ENCODE measurements around the gene KCNQ1. TPM values are rescaled to one million over a fixed set of nuclear protein-coding genes. Genes with fewer than 3 reads are reported as not detected.

The KCNQ1 gene
- total RNA-seq, 1 experiment from 2014 or later, result 2.5 TPM

GRCh38 chr11:2649400-2649799 lies 204.6 kb downstream of the KCNQ1 start (continued):
- TF ChIP-seq GABPB1 (CRISPR knock-in tag; IDR thresholded peaks at IDR 0.05), result no peak
- TF ChIP-seq PRRX2 (CRISPR knock-in tag; IDR thresholded peaks at IDR 0.05), result no peak
- no peak for TF ChIP-seq NFE2L1 (CRISPR knock-in tag; IDR thresholded peaks at IDR 0.05)
- TF ChIP-seq ZNF317 (CRISPR knock-in tag; IDR thresholded peaks at IDR 0.05; ENCODE audit: borderline replicate concordance, low read depth), result no peak
- TF ChIP-seq ZNF396 (CRISPR knock-in tag; IDR thresholded peaks at IDR 0.05; ENCODE audit: borderline replicate concordance), result no peak
- TF ChIP-seq, protein P1, sequence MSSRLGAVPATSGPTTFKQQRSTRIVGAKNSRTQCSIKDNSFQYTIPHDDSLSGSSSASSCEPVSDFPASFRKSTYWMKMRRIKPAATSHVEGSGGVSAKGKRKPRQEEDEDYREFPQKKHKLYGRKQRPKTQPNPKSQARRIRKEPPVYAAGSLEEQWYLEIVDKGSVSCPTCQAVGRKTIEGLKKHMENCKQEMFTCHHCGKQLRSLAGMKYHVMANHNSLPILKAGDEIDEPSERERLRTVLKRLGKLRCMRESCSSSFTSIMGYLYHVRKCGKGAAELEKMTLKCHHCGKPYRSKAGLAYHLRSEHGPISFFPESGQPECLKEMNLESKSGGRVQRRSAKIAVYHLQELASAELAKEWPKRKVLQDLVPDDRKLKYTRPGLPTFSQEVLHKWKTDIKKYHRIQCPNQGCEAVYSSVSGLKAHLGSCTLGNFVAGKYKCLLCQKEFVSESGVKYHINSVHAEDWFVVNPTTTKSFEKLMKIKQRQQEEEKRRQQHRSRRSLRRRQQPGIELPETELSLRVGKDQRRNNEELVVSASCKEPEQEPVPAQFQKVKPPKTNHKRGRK (CRISPR knock-in tag; IDR thresholded peaks at IDR 0.05; ENCODE audit: borderline replicate concordance), result no peak
- TF ChIP-seq NFYB (CRISPR knock-in tag; conservative IDR thresholded peaks at IDR 0.05; ENCODE audit: low read depth), result no peak
- no peak for TF ChIP-seq OVOL2 (CRISPR knock-in tag; IDR thresholded peaks at IDR 0.05; ENCODE audit: borderline replicate concordance)

GRCh38 chr11:2649848-2650247 lies 205.0 kb downstream of the KCNQ1 start:
- H3K9me3 Mint-ChIP-seq, result peaks cover 82% of the 10 kb centered on the region
- ATAC-seq, result no peak

More at GRCh38 chr11:2649848-2650247, 205.0 kb downstream of the KCNQ1 start:
- Mint-ChIP-seq H3K27ac (no peak overlapping the region), H3K4me1 (0 out of 2 replicates have a peak, but pooled peaks cover 4% of the 10 kb centered on the region), H3K36me3 (peaks cover 88% of the 10 kb centered on the region), H3K4me3 (no peak overlapping the region), H3K27me3 (ENCODE audit: low read depth) (peaks cover 100% of the 10 kb centered on the region; the same call in 1 of the 2 replicates)
- ChIA-PET POLR2A (no interaction called here), CTCF (no interaction called here)
- no peak for DNase-seq (ENCODE audit: low spot score)
- no peak for TF ChIP-seq FOXK1 (CRISPR knock-in tag; IDR thresholded peaks at IDR 0.05)
- TF ChIP-seq ATF6 (CRISPR knock-in tag; IDR thresholded peaks at IDR 0.05), result no peak
- no peak for TF ChIP-seq ZNF317 (CRISPR knock-in tag; IDR thresholded peaks at IDR 0.05; ENCODE audit: borderline replicate concordance, low read depth)
- TF ChIP-seq, protein P2, sequence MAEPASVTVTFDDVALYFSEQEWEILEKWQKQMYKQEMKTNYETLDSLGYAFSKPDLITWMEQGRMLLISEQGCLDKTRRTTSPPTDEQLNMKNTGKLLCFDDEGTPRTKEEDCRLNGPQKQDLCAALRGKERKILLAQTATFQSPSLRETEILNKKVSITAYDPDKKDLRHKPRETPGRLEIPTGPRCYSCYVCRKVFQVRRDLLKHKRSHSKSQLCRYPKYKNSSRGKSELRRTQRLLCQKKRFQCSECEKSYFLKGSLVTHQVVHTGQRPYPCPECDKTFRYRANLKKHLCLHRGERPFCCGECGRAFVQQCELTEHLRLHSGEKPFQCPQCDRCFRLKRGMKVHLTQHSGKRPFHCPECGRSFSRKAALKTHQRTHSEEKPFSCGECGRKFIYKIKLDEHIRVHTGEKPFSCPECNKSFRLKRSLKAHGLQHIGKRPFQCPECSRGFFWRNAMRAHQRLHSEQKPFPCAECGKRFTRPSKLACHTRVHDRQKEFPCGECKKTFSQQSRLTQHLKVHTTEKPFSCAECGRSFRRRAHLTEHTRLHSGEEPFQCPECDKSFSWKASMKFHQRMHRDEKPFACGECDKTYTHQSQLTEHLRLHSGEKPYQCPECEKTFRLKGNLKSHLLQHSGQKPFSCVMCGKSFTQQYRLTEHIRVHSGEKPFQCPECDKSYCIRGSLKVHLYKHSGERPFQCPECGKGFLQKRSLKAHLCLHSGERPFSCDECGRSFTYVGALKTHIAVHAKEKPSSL (CRISPR knock-in tag; conservative IDR thresholded peaks at IDR 0.05), result no peak
- TF ChIP-seq, protein P3, sequence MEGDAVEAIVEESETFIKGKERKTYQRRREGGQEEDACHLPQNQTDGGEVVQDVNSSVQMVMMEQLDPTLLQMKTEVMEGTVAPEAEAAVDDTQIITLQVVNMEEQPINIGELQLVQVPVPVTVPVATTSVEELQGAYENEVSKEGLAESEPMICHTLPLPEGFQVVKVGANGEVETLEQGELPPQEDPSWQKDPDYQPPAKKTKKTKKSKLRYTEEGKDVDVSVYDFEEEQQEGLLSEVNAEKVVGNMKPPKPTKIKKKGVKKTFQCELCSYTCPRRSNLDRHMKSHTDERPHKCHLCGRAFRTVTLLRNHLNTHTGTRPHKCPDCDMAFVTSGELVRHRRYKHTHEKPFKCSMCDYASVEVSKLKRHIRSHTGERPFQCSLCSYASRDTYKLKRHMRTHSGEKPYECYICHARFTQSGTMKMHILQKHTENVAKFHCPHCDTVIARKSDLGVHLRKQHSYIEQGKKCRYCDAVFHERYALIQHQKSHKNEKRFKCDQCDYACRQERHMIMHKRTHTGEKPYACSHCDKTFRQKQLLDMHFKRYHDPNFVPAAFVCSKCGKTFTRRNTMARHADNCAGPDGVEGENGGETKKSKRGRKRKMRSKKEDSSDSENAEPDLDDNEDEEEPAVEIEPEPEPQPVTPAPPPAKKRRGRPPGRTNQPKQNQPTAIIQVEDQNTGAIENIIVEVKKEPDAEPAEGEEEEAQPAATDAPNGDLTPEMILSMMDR (IDR thresholded peaks at IDR 0.05), result no peak
- TF ChIP-seq GABPB1 (CRISPR knock-in tag; IDR thresholded peaks at IDR 0.05), result no peak
- TF ChIP-seq USF1 (CRISPR knock-in tag; IDR thresholded peaks at IDR 0.05), result no peak
- no peak for TF ChIP-seq ESRRA (CRISPR knock-in tag; IDR thresholded peaks at IDR 0.05; ENCODE audit: borderline replicate concordance)
- no peak for TF ChIP-seq CREB1 (CRISPR knock-in tag; IDR thresholded peaks at IDR 0.05)
- no peak for TF ChIP-seq MYBL2 (CRISPR knock-in tag; IDR thresholded peaks at IDR 0.05)
- no peak for TF ChIP-seq CBFB (CRISPR knock-in tag; IDR thresholded peaks at IDR 0.05; ENCODE audit: low read depth)

Measured in WTC11 (cell line).